GM06990 (cell line): Measurements from ENCODE around the gene INPP5A.

Source experiments
- DNase-seq: peaks from one replicate; pipeline ENCODE4 v3.0.0-alpha.2; 2011; ENCODE audit not compliant: insufficient read length; ENCODE audit errors: extremely low read depth
- H3K27me3 ChIP-seq: replicated peaks from 2 replicates; pipeline ENCODE4 v1.6.0; 2011; ENCODE audit warnings: low read length; ENCODE audit not compliant: control insufficient read depth, insufficient read depth
- H3K36me3 ChIP-seq: 2 replicates; pipeline ENCODE4 v1.5.1; 2011; ENCODE audit warnings: low read length; ENCODE audit not compliant: control insufficient read depth, insufficient read depth
- H3K4me3 ChIP-seq: replicated peaks from 2 replicates; pipeline ENCODE4 v1.5.1; 2011; ENCODE audit warnings: low read depth, mild to moderate bottlenecking, control low read depth, low read length
- CTCF ChIP-seq: IDR thresholded peaks from 2 replicates; pipeline ENCODE4 v1.5.1; 2011; ENCODE audit warnings: low read length, control low read depth, mild to moderate bottlenecking, inconsistent platforms; ENCODE audit not compliant: insufficient read depth, poor library complexity, severe bottlenecking

INPP5A gene

GRCh38 chr10:132645630-132646442, 108.2 kb downstream of the INPP5A start:
- DNase-seq: no peak
- no peak for TF ChIP-seq CTCF
- H3K36me3 ChIP-seq: no peaks in the 10 kb centered on the region; the same call in none of the 2 replicates
- H3K4me3 ChIP-seq: no peak overlapping the region
- no peaks in the 10 kb centered on the region for H3K27me3 ChIP-seq

GRCh38 chr10:132646443-132647097, 109.0 kb downstream of the INPP5A start:
- H3K27me3 ChIP-seq: no peaks in the 10 kb centered on the region
- no peaks in the 10 kb centered on the region; the same call in none of the 2 replicates for H3K36me3 ChIP-seq
- DNase-seq: no peak
- no peak overlapping the region for H3K4me3 ChIP-seq
- TF ChIP-seq CTCF: no peak

GRCh38 chr10:132647424-132647823, 109.8 kb downstream of the INPP5A start:
- no peaks in the 10 kb centered on the region for H3K27me3 ChIP-seq
- H3K4me3 ChIP-seq: no peak overlapping the region
- H3K36me3 ChIP-seq: no peaks in the 10 kb centered on the region; the same call in none of the 2 replicates
- DNase-seq: no peak
- TF ChIP-seq CTCF: no peak

GRCh38 chr10:132648072-132648850, 110.7 kb downstream of the INPP5A start:
- no peaks in the 10 kb centered on the region for H3K27me3 ChIP-seq
- TF ChIP-seq CTCF: no peak
- no peaks in the 10 kb centered on the region; the same call in none of the 2 replicates for H3K36me3 ChIP-seq
- DNase-seq: no peak
- no peak overlapping the region for H3K4me3 ChIP-seq

GRCh38 chr10:132648851-132649528, 111.4 kb downstream of the INPP5A start:
- no peak for DNase-seq
- H3K27me3 ChIP-seq: no peaks in the 10 kb centered on the region
- no peak overlapping the region for H3K4me3 ChIP-seq
- TF ChIP-seq CTCF: no peak
- no peaks in the 10 kb centered on the region; the same call in none of the 2 replicates for H3K36me3 ChIP-seq
